PC-3 (cell line): ENCODE measurements around the gene SNAPC3.
"Not testable (repeated sequence)": the region's sequence is repeated elsewhere in the genome, so short reads cannot be mapped to it uniquely, and the experiment has no call there.

Experiments
- EZH2 ChIP-seq: fragments of 300-600 bp; sonication (generic); IDR thresholded peaks from one replicate; pipeline ENCODE4 v1.6.1; 2017; ENCODE audit warnings: antibody characterized with exemption, mild to moderate bottlenecking, low read length; ENCODE audit not compliant: unreplicated experiment
- EZH2phosphoT487 ChIP-seq: fragments of 300-600 bp; sonication (generic); IDR thresholded peaks from 2 replicates; pipeline ENCODE4 v1.6.1; 2018; ENCODE audit warnings: mild to moderate bottlenecking, antibody characterized with exemption, low read length, borderline replicate concordance
- TF ChIP-seq, protein P1 (sequence below): fragments of 300-600 bp; sonication (generic); conservative IDR thresholded peaks from 2 replicates; pipeline ENCODE4 v1.5.1; 2017; ENCODE audit warnings: antibody characterized with exemption, low read depth, mild to moderate bottlenecking, low read length

DNA sequence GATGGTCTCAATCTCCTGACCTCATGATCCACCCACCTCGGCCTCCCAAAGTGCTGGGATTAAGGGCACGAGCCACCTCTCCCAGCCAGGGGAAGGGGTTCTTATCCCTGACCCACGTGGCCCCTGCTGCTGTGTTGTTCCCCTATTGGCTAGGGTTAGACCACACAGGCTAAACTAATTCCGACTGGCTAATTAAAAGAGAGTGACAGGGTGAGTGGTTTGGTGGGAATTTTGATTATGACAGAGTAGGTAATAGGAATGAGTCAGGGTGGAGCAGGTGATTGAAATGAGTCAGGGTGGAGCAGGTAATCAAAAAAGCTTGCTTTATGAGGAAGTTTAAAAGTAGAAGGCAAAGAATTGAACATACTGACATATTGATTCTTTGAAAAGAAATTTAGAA is 43.4 kb upstream of the SNAPC3 start:
- TF ChIP-seq EZH2phosphoT487, EZH2: not testable (repeated sequence)
- TF ChIP-seq, protein P1, sequence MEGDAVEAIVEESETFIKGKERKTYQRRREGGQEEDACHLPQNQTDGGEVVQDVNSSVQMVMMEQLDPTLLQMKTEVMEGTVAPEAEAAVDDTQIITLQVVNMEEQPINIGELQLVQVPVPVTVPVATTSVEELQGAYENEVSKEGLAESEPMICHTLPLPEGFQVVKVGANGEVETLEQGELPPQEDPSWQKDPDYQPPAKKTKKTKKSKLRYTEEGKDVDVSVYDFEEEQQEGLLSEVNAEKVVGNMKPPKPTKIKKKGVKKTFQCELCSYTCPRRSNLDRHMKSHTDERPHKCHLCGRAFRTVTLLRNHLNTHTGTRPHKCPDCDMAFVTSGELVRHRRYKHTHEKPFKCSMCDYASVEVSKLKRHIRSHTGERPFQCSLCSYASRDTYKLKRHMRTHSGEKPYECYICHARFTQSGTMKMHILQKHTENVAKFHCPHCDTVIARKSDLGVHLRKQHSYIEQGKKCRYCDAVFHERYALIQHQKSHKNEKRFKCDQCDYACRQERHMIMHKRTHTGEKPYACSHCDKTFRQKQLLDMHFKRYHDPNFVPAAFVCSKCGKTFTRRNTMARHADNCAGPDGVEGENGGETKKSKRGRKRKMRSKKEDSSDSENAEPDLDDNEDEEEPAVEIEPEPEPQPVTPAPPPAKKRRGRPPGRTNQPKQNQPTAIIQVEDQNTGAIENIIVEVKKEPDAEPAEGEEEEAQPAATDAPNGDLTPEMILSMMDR, result not testable (repeated sequence)
